NCI-H2196 treated with DMSO at 0.1 percent for 48 hours (cell line): ENCODE results near the gene SUGP2.
"Not testable (repeated sequence)": the region's sequence is repeated elsewhere in the genome, so short reads cannot be mapped to it uniquely, and the experiment has no call there.

ENCODE experiments used
- DNase-seq: peaks from one replicate; lab custom pipeline; 2025; ENCODE audit not compliant: unreplicated experiment; lab: John Stamatoyannopoulos, UW

Gene SUGP2

GRCh38 chr19:18955042-18955441 is 78.3 kb downstream of the SUGP2 start:
- DNase-seq, result no peak

GRCh38 chr19:18954094-18954493 is 79.2 kb downstream of the SUGP2 start:
- no peak for DNase-seq

GRCh38 chr19:18952364-18953003 is 80.8 kb downstream of the SUGP2 start:
- not testable (repeated sequence) for DNase-seq

- DNase-seq, result no peak
Measured at GRCh38 chr19:18951721-18952281, 81.5 kb downstream of the SUGP2 start.

GRCh38 chr19:18949858-18950257 is 83.5 kb downstream of the SUGP2 start:
- DNase-seq, result no peak

GRCh38 chr19:18948976-18949356 is 84.4 kb downstream of the SUGP2 start:
- no peak for DNase-seq

- no peak for DNase-seq
Measured at GRCh38 chr19:18948075-18948975, 85.0 kb downstream of the SUGP2 start.

GRCh38 chr19:18946918-18947317 is 86.4 kb downstream of the SUGP2 start:
- DNase-seq, result no peak

- DNase-seq, result no peak
Measured at GRCh38 chr19:18946335-18946734, 87.0 kb downstream of the SUGP2 start.

GRCh38 chr19:18945297-18945696 is 88.0 kb downstream of the SUGP2 start:
- DNase-seq, result no peak

GRCh38 chr19:18943465-18943864 is 89.9 kb downstream of the SUGP2 start:
- DNase-seq, result no peak

- DNase-seq, result no peak
Measured at GRCh38 chr19:18942692-18943091, 90.6 kb downstream of the SUGP2 start.

- DNase-seq, result no peak
Measured at GRCh38 chr19:18941628-18942354, 91.5 kb downstream of the SUGP2 start.
